NK-92 (cell line): ENCODE data around the gene PYY.
"Not testable (repeated sequence)": the region's sequence is repeated elsewhere in the genome, so short reads cannot be mapped to it uniquely, and the experiment has no call there.

Experiments
- DNase-seq: peaks from one replicate; lab custom pipeline; 2025; ENCODE audit not compliant: unreplicated experiment; lab: John Stamatoyannopoulos, UW

The PYY gene

GRCh38 chr17:43953746-43954145, at the start of gene PYY:
Gene PYY, minus strand, starts transcription at chr17:43953940. Its CDS starts 457 bp downstream, at chr17:43953483.
- DNase-seq = no peak

GRCh38 chr17:44002141-44002848, 48.6 kb upstream of the PYY start:
- DNase-seq = no peak

DNA sequence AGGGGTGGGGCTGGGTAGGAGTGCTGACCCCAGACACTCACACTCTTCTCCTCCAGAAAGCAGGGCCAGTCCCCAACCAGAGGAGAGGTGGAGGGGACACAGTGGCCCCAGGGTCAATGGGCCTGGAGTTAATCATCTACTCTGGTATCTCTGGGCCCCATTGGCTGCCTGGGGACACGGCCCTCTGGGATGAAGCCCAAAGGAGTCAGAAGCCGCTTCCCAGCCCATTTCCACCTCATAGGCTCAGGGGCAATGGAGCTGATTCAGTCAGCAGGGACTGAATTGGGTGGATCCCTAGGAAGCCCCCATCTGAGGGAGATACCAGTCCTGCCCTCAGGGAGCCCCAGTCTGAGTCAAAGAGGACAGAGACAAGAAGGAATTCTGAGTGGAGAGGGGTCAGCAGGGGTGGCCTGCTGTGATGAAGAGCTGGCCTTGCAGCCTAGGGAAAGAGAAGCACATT, 47.8 kb upstream of the PYY start:
- no peak for DNase-seq

- DNase-seq = no peak
Measured at GRCh38 chr17:44000871-44001460, 47.2 kb upstream of the PYY start.

DNA sequence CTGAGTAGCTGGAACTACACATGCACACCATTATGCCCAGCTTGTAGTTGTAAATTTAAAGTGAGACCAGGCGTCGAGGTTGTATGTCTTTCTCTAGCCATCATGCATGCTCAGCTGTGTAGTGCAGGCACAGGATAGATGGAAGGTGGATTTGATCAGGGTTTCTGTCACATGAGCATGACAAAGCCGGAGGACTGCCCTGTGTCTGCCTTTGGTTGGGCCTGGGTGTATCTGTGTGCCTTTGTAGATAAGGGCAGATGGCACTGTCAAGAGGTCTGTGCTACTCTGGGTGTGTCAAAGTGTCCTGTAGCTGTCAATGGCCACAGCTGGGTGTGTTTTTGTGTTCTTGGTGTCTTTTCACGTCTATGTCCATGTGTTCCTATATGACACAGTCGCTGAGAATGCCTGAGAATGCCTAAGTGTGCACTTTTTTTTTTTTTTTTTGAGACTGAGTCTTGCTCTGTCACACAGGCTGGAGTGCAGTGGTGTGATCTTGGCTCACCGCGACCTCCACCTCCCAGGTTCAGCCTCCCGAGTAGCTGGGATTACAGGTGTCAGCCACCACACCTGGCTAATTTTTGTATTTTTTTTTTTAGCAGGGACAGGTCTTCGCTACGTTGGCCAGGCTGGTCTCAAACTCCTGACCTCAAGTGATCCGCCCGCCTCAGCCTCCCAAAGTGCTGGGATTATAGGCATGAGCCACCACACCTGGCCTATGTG, 46.6 kb upstream of the PYY start:
- no peak for DNase-seq

DNA sequence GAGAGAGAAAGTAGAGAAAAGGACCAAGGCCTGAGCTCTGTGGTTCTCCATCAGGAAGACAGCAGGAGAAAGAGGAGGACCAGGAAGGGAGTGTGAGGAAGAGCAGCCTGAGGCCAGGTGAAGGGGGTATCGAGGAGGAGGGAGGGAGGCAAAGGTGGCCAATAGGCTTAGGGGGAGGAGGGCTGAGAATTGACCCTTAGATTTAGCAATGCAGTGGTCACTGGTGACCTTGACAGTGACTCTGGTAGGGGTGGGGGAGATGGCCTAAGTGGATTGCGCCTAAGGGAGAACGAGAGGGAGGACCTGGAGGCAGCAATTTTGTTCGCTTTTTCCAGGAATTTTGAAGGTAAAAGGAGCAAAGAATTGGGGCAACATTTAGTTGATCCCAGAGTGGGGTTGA, 45.3 kb upstream of the PYY start:
- no peak for DNase-seq

DNA sequence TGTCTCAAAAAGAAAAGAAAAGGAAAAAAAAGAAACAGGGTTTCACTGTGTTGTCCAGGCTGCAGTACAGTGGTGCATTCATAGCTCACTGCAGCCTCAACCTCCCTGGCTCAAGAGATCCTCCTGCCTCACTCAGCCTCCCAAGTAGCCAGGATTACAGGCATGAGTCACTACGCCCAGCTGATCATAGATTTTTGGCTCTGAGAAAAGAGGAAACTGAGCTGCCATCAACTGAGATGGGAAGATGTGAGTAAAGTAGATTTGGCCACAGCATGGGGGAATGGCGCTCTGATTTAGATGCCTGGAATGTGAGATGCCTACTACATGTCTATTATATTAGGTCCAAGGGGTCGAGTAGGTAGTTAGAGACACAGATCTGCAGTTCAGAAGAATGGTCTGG, 44.8 kb upstream of the PYY start:
- DNase-seq = no peak

DNA sequence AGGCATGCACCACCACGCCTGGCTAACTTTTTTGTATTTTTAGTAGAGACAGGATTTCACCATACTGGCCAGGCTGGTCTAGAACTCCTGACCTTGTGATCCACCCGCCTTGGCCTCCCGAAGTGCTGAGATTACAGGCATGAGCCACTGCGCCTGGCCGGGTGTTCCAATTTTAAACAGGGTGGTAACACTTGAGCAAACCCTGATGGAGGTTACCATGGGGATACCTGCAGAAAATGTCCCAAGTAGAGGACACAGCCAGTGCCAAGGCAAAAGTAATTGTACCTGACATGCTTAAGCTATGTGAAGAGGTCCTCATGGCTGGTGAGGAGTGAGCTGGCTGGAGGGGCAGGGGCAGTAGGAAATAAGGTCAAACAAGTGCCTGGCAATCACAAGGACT, 43.4 kb upstream of the PYY start:
- DNase-seq = not testable (repeated sequence)

DNA sequence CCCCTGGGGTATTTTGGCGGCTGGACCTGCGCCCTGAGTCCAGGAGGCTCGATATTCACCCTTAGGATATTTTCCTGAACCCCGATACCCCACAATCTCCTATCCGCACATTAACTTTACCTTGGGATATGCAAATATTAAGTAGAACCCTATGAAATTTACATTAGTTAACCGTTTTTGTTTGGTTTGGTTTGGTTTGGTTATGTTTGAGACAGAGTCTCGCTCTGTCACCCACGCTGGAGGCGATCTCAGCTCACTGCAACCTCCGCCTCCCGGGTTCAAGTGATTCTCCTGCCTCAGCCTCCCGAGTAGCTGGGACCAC, 41.4 kb upstream of the PYY start:
- DNase-seq = no peak

DNA sequence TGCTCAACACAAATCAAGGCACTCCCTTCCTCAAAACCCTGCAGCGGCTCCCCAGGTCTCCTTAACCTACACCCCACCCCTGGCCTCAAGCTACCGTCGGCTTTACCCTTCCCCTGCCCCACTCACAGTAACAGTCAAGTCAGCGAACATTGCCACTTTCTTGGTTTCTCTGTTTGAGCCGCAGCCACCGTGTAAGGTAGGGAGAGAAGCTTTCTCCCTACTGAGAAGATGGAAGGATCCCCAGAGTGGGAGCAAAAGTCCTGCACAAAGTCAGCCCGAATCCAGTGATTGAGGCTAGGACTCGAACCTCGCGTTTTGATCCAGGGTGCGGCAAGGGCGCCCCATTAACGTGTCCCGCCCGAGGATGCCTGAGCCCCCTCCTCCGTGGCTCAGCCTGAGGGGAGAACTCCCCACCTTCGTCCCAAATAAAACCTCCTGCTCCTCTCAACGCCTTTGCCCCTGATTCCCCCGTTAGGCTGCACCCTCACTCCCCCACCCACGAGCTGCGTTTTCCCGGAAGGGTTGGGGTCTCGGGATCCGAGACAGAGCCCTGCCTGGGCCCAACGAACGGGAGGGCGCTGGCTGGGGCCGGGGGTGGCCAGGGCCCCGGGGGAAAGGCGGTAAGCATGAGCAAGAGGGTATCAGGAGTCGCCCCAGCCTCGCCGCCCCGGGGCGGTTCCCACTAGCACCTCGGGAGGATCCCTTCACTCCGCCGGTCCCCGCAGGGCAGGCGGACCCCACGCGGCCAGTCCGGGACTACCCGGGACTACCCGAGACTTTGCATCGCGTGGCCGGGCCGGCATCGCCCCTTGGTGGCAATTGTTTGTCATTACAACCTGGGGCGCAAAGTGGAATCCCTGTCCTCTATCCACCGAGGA, 40.8 kb upstream of the PYY start:
- DNase-seq = no peak

- no peak for DNase-seq
Measured at GRCh38 chr17:43992641-43993040, 38.9 kb upstream of the PYY start.

GRCh38 chr17:43988301-43988700, 34.6 kb upstream of the PYY start:
- no peak for DNase-seq

DNA sequence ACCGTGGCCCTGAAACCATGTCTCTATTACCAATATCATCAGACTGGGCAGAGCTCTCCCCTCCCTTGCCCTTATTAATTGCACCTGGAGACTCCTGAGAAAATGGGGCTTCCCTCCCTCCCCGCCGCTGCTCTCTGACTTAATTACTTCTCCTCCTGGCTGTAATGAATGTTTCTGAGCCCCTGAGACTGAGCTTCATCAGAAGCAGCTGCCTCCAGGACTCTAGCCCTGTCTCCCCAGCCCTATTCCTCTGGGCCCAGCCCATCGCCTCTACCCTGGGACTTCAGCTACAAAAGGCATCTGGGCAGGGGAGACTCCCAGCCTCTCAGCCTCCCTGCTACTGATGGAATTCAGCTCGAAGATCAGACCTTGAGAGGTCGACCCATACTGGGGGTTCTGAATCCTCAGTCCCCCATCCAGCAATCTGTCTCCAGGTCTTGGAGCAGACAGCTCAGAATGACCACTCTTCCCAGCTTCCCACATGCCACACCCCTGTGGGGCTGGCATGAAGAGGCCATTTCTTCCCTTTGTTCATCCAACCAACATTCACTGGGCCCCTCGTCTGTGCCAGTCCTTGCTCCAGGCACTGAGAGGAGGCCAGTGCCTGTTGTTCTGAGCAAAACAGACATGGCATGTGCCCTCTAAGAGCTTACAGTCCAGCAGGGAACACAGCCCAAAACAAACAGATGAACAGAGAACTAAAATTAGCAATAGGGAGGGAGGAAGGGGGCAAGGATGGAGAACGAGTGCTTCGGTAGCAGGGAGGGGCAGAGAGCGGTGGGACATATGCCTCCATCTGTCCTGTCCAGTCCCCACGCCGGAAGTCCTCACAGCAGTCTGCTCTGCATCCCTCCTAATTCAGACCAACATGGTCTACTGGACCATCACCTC, 33.6 kb upstream of the PYY start:
- DNase-seq = no peak

DNA sequence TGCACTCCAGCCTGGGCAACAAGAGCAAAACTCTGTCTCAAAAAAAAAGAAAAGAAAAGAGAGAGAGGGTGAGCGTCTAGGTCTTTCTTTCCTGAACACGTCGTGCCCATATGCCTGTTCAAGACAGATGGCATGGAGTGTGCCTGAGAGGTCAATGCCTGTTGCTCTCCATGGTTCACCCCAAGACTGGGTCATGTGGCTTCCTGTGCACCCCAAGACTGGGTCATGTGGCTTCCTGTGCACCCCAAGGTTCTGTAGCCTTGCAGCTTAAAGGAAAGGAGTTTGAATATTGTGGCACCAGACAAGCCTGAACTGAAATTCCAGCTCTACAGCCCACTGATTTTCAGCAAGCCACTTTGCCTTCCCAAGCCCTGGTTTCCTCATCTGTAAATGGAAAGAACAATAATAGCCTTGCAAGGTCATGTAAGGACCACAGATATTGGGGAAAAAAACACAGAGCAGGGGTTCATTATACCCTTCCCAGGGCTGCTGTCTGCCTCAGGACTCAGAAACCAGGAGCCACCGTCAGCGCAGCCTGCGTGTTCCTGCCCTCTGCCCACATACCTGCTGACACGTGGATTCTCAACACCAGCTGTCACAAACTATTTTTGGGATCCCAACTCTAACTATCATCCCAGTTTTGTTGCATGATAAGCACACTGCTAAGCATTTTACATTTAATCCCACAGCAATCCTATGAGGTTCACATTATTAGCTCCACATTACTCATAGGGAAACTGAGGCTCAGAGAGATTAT, 32.7 kb upstream of the PYY start:
- DNase-seq = no peak

GRCh38 chr17:43984521-43984920, 30.8 kb upstream of the PYY start:
- no peak for DNase-seq

DNA sequence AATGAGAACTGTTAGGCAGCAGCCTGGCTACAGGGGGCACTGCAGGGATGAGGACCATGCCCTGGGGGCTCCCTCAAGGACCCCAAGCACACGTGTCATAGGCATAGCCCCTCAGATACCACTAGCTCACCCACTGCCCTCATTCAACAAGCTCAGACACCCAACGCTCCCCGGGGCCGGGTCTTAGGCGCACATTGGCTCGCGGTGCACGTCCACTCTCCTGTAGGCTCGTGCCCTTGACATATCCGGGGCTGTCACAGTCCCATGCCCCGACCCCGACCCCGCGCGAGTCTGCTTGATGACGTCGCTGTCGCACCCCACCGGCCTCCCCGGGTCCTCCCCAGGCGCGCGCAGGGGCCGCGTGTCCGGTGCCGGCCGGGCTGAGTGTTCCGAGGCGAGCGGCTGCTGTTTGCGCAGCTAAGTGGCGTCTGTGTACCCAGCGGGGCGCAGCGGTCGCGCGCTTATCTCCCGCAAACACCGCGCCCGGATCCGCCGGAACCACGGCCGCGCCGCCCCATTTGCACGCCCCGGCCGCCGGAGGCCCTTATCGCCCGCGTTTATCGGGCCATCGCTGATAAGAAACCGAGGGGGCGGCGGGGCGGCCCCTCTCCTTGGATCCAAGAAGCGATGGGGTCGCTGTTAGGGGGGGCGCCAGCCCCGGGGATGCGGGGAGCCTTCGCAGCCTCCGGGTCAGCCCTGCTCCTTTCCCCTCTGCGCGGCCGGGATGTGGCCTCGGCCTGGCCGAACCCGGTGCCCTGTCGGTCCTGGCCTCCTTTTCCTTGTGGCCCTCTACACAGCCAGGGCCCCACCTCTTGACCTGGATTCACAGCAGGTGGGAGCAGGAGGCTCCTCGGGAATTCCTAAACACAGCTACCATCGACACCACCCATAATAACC, 30.0 kb upstream of the PYY start:
- no peak for DNase-seq

DNA sequence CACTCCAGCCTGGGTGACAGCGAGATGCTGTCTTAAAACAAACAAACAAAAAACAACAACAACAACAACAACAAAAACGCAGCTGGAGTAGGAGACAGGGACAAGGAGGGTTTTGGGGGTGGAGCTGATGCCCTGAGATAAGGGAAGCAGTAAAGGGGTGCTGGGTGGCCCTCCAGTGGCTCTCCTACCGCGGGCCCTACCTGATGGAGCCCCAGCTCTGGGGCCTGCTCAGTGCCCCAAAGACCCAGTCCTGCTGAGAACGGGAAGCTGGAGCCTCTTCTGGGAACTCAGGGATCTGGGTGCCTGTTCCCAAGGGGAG, 29.4 kb upstream of the PYY start:
- DNase-seq = no peak

DNA sequence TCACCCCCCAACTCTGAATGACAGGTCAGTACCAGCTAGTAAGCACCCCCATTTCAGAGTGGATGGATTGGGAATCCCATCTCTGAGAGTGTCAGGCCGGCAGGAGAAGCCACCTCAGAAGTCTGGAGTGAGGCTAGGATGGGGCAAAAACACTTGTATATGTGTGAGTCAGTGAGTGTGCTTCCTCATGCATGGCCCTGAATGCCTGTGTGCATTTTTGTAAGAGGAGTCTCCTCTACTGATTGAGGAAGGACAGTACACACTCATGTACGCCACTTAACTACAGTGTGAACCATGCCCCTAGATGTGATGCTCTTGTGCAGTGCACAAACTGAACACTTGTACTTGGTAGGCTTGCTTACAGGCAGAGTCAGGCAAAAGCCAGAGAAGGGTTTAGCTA, 28.4 kb upstream of the PYY start:
- DNase-seq = no peak

DNA sequence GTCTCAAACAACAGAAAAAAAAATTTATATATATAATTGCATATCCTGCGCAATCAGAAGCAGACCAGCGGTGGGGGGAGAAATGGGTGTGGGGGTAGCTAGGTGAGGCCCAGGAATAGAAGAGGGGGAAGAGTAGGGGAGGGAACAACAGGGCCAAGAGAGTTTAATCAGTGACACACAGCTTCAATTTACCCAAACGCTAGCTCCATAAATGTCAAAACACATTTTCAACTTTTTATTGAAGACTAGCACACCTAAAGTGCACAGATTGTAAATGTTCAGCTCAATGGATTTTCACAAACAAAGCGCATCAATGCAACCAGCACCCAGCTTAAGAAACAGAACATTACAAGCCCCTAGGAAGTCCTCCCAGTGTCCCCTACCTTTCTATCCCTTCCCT, 25.9 kb upstream of the PYY start:
- DNase-seq = no peak
